ENCODE data around the gene ZNF653. TPM values are rescaled to one million over a fixed set of nuclear protein-coding genes. Genes with fewer than 3 reads are reported as not detected.

ZNF653 gene
- polyA plus RNA-seq, 1 of the 3 experiments (the other 2 are of a cell fraction) = 14.7 TPM

DNA sequence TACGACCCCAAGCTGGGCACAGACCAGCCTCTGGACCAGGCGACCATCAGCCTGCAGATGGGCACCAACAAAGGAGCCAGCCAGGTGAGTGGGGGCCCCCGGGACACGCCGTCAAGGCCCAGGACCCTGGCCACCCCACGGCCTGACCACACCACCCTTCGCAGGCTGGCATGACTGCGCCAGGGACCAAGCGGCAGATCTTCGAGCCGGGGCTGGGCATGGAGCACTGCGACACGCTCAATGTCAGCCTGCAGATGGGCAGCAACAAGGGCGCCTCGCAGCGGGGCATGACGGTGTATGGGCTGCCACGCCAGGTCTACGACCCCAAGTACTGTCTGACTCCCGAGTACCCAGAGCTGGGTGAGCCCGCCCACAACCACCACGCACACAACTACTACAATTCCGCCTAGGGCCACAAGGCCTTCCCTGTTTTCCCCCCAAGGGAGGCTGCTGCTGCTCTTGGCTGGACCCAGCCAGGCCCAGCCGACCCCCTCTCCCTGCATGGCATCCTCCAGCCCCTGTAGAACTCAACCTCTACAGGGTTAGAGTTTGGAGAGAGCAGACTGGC is 43.8 kb upstream of the ZNF653 start:
- DNase-seq = no peak
- WGBS (ENCODE audit: low lambda C conversion rate) = 80% methylated on average over 3 of the region's 24 CpGs
- Histone ChIP-seq H3K9me3 (no peaks in the 10 kb centered on the region), H4K20me1 (ENCODE audit: insufficient read depth) (no peaks in the 10 kb centered on the region), H3K4me2 (no peak overlapping the region), H2AFZ (ENCODE audit: low read depth) (no peak overlapping the region), H3F3A (replicated peaks; ENCODE audit: insufficient read depth) (no peaks in the 10 kb centered on the region), H3K9me2 (no peaks in the 10 kb centered on the region), H3K4me1 (ENCODE audit: control insufficient read depth in 1 of 2, insufficient read depth in 2 of 2, low read depth in 1 of 2, low read length in 1 of 2) (no peaks in the 10 kb centered on the region), H3K27me3 (ENCODE audit: insufficient read depth) (no peaks in the 10 kb centered on the region), H3K79me2 (ENCODE audit: insufficient read depth) (0 out of 2 replicates have a peak, but pooled peaks cover 4% of the 10 kb centered on the region), H3K4me3 (ENCODE audit: low read depth in 2 of 2, low read length in 1 of 2) (no peak overlapping the region), H3K27ac (ENCODE audit: low read depth in 2 of 2, low read length in 1 of 2) (no peak overlapping the region), H3K36me3 (replicated peaks in 1 of 2; ENCODE audit: control insufficient read depth in 1 of 2, insufficient read depth in 2 of 2, low read length in 1 of 2) (peaks cover 0 to 21% of the 10 kb centered on the region in 2 experiments), H3K9ac (no peak overlapping the region)
- POLR2A ChIA-PET = no interaction called here
- TF ChIP-seq FOXM1 (IDR thresholded peaks at IDR 0.05; ENCODE audit: low read depth) (no peak), MXI1 (IDR thresholded peaks at IDR 0.05; ENCODE audit: low read depth, low read length) (no peak), SMC3 (IDR thresholded peaks at IDR 0.05; ENCODE audit: low read depth, low read length) (no peak), CHD2 (IDR thresholded peaks at IDR 0.05; ENCODE audit: low read length, partially characterized antibody) (no peak)
- TF ChIP-seq, protein P1, sequence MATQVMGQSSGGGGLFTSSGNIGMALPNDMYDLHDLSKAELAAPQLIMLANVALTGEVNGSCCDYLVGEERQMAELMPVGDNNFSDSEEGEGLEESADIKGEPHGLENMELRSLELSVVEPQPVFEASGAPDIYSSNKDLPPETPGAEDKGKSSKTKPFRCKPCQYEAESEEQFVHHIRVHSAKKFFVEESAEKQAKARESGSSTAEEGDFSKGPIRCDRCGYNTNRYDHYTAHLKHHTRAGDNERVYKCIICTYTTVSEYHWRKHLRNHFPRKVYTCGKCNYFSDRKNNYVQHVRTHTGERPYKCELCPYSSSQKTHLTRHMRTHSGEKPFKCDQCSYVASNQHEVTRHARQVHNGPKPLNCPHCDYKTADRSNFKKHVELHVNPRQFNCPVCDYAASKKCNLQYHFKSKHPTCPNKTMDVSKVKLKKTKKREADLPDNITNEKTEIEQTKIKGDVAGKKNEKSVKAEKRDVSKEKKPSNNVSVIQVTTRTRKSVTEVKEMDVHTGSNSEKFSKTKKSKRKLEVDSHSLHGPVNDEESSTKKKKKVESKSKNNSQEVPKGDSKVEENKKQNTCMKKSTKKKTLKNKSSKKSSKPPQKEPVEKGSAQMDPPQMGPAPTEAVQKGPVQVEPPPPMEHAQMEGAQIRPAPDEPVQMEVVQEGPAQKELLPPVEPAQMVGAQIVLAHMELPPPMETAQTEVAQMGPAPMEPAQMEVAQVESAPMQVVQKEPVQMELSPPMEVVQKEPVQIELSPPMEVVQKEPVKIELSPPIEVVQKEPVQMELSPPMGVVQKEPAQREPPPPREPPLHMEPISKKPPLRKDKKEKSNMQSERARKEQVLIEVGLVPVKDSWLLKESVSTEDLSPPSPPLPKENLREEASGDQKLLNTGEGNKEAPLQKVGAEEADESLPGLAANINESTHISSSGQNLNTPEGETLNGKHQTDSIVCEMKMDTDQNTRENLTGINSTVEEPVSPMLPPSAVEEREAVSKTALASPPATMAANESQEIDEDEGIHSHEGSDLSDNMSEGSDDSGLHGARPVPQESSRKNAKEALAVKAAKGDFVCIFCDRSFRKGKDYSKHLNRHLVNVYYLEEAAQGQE (IDR thresholded peaks at IDR 0.05; ENCODE audit: low read depth, low read length) = no peak
- CTCF ChIA-PET = interaction anchor here (2.0 kb wide), 1 partner anchor 13 kb away, joined by 6 read pairs; no protein-coding TSS in a partner anchor

DNA sequence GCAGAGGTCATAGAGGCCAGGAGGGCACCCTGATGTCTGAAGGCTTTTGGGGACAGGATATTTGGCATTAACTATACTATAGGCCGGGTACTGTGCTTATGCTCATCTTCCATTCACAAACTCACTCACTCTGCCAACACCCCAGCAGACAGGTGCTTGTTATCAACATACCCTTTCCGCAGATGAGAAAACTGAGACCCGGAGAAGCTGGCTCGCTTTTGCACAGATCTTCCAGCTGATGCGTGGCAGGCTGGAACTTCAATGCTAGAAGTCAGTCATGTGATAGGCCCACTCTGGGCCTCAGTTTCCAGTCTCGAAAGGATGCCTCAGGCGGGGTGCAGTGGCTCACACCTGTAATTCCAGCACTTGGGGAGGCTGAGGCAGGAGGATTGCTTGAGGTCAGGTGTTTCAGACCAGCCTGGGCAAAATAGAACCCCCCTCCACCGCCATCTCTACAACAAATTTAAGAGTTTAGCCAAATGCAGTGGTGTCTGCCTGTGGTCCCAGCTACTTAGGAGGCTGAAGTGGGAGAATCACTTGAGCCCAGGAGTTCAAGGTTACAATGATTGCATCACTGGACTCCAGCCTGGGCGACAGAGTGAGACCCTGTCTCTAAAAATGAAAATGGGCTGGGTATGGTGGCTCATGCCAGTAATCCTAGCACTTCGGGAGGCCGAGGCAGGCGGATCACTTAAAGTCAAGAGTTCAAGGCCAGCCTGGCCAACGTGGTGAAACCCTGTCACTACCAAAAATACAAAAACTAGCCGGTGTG is 42.5 kb upstream of the ZNF653 start:
- no peaks in the 10 kb centered on the region for H3K4me1 ChIP-seq (ENCODE audit: control insufficient read depth in 1 of 2, insufficient read depth in 2 of 2, low read depth in 1 of 2, low read length in 1 of 2)
- H3F3A ChIP-seq (replicated peaks; ENCODE audit: insufficient read depth) = no peaks in the 10 kb centered on the region
- H3K9me3 ChIP-seq = no peaks in the 10 kb centered on the region
- POLR2A ChIA-PET = no interaction called here
- no peak for DNase-seq
- no peak overlapping the region for H3K27ac ChIP-seq (ENCODE audit: low read depth in 2 of 2, low read length in 1 of 2)
- WGBS (ENCODE audit: low lambda C conversion rate) = 81% methylated on average over 12 of the region's 14 CpGs
- no peak overlapping the region for H3K4me2 ChIP-seq
- no peaks in the 10 kb centered on the region for H3K79me2 ChIP-seq (ENCODE audit: insufficient read depth)
- no peaks in the 10 kb centered on the region for H3K9me2 ChIP-seq
- H3K36me3 ChIP-seq (replicated peaks in 1 of 2; ENCODE audit: control insufficient read depth in 1 of 2, insufficient read depth in 2 of 2, low read length in 1 of 2) = peaks cover 0 to 8% of the 10 kb centered on the region in 2 experiments
- no peaks in the 10 kb centered on the region for H4K20me1 ChIP-seq (ENCODE audit: insufficient read depth)
- no peak for TF ChIP-seq CHD2 (IDR thresholded peaks at IDR 0.05; ENCODE audit: low read length, partially characterized antibody)
- TF ChIP-seq JUND (IDR thresholded peaks at IDR 0.05) = no peak
- no peak for TF ChIP-seq GABPA (IDR thresholded peaks at IDR 0.05; ENCODE audit: low read depth)
- TF ChIP-seq EP300 (IDR thresholded peaks at IDR 0.05; ENCODE audit: borderline replicate concordance in 1 of 2, low read depth in 1 of 2, low read length in 1 of 2) = no peak
- no peak for TF ChIP-seq RFX5 (IDR thresholded peaks at IDR 0.05; ENCODE audit: low read length)
- no peak for TF ChIP-seq MAX (IDR thresholded peaks at IDR 0.05; ENCODE audit: low read depth)
- no peak for TF ChIP-seq RCOR1 (IDR thresholded peaks at IDR 0.05; ENCODE audit: low read length)
- no peak for TF ChIP-seq MEF2A (IDR thresholded peaks at IDR 0.05; ENCODE audit: borderline replicate concordance, low read depth)
- no peak for TF ChIP-seq TEAD4 (IDR thresholded peaks at IDR 0.05; ENCODE audit: borderline replicate concordance, insufficient read depth)
- no peak for TF ChIP-seq TCF12 (IDR thresholded peaks at IDR 0.05)
- TF ChIP-seq FOSL2 (IDR thresholded peaks at IDR 0.05; ENCODE audit: borderline replicate concordance, low read depth) = no peak
- no peak for TF ChIP-seq SIN3A (IDR thresholded peaks at IDR 0.05; ENCODE audit: borderline replicate concordance, low read depth, low read length)
- no peak for TF ChIP-seq YY1 (IDR thresholded peaks at IDR 0.05; ENCODE audit: low read depth)
- TF ChIP-seq SMC3 (IDR thresholded peaks at IDR 0.05; ENCODE audit: low read depth, low read length) = no peak
- H3K27me3 ChIP-seq (ENCODE audit: insufficient read depth) = no peaks in the 10 kb centered on the region
- CTCF ChIA-PET = interaction anchor here (1.2 kb wide), 1 partner anchor 19 kb away, joined by 3 read pairs; the partner anchor contains the start of gene ECSIT
- no peak overlapping the region for H3K9ac ChIP-seq
- H2AFZ ChIP-seq (ENCODE audit: low read depth) = no peak overlapping the region
- H3K4me3 ChIP-seq (ENCODE audit: low read depth in 2 of 2, low read length in 1 of 2) = no peak overlapping the region
